Stimulated activated naive B cell treated with anti-CD40 and anti-IgM and Interleukin-4, amounts not matched to agents 10 μg/mL and 1 μg/mL and 100 μg/mL, for 72 hours (primary cell): ENCODE results near the gene KIF23.
A peak's percentile ranks its signal among the peaks of the same experiment; 100 is the strongest.

Experiments used
- ATAC-seq, 2 donors: fragments of 150-1000 bp; cut with Tn5 transposase; replicated peaks; 2 replicates each; pipeline ENCODE4 v1.10.0; 2021; ENCODE audit warnings: moderate library complexity in 1 of 2
- DNase-seq: peaks from one replicate; pipeline ENCODE4 v3.0.0; 2021
- H3K27ac Mint-ChIP-seq: one replicate; pipeline ENCODE4 v1.8.0; 2022; ENCODE audit warnings: mild to moderate bottlenecking, mixed read lengths
- H3K27me3 Mint-ChIP-seq, 2 donors: one replicate each; pipeline ENCODE4 v1.8.0; 2022; ENCODE audit warnings: mixed read lengths in 2 of 2
- H3K36me3 Mint-ChIP-seq, 2 donors: one replicate each; pipeline ENCODE4 v1.8.0; 2022; ENCODE audit warnings: mixed read lengths in 2 of 2, mild to moderate bottlenecking in 1 of 2
- H3K4me1 Mint-ChIP-seq, 2 donors: one replicate each; pipeline ENCODE4 v1.8.0; 2022; ENCODE audit warnings: mixed read lengths in 2 of 2, mild to moderate bottlenecking in 1 of 2
- H3K4me3 Mint-ChIP-seq, 2 donors: one replicate each; pipeline ENCODE4 v1.8.0; 2022; ENCODE audit warnings: mild to moderate bottlenecking in 2 of 2, mixed read lengths in 2 of 2, moderate library complexity in 1 of 2
- H3K9me3 Mint-ChIP-seq, 2 donors: one replicate each; pipeline ENCODE4 v1.8.0; 2022; ENCODE audit warnings: mixed read lengths in 2 of 2, mild to moderate bottlenecking in 1 of 2

KIF23 gene

DNA sequence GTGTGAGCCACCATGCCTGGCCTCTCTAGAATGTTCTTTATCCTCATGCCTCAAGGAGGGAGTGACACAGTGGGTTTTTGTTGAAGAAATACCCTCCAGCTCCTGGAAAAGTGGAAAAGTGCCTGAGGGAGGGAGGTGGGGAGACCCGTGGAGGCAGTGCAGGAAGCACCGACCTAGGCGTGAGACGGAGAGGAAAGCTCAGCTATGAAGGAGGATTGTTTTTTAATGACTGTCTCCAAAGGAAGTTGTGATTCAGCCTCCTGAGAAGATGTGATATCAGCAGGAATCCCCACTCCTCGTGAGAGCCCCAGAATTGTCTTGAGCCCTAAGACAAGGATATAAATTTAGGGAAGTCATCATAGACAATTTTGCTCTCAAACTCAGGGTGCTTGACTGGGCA, 60.1 kb downstream of the KIF23 start:
- DNase-seq (no peak), ATAC-seq (no peak)
- Mint-ChIP-seq H3K9me3 (no peaks in the 10 kb centered on the region), H3K27ac (peak overlapping the region; percentile 9), H3K4me3 (no peak overlapping the region), H3K4me1 (peaks cover 0 to 5% of the 10 kb centered on the region in 2 donors), H3K36me3 (peaks cover under 1% of the 10 kb centered on the region in 2 donors), H3K27me3 (peaks cover 22 to 31% of the 10 kb centered on the region in 2 donors)

DNA sequence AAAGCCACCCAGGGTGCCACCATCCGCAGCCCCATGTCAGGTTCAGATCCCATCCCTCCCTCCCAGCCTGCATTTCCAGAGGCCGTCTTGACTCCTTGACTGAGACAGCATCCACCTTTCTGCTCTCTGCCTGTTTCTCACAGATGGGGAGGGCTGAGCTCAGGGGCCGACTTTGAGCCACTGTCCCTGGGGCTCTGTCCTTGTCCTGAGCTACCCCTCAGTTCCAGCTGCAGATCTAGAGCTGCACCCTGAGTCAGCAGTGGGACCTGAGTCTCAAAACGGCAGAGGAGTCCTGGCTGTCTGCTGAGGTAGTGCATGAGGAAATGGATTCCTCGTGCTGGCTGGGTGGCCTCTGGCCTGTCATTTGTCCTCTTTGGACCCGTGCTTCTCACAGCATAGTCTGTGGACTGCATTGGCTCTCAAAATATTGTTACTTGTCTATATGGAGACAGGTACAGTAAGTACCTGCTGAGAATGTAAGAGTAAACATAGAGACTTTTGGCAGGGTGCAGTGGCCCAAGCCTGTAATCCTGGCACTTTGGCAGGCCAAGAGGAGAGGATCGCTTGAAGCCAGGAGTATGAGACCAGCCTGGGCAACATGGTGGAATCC, 60.8 kb downstream of the KIF23 start:
- Mint-ChIP-seq H3K36me3 (peaks cover 4 to 5% of the 10 kb centered on the region in 2 donors), H3K4me1 (peaks cover 0 to 5% of the 10 kb centered on the region in 2 donors), H3K9me3 (peaks cover 4 to 6% of the 10 kb centered on the region in 2 donors), H3K4me3 (no peak overlapping the region), H3K27me3 (peaks cover 22 to 37% of the 10 kb centered on the region in 2 donors), H3K27ac (no peak overlapping the region)
- ATAC-seq (no peak), DNase-seq (no peak)

DNA sequence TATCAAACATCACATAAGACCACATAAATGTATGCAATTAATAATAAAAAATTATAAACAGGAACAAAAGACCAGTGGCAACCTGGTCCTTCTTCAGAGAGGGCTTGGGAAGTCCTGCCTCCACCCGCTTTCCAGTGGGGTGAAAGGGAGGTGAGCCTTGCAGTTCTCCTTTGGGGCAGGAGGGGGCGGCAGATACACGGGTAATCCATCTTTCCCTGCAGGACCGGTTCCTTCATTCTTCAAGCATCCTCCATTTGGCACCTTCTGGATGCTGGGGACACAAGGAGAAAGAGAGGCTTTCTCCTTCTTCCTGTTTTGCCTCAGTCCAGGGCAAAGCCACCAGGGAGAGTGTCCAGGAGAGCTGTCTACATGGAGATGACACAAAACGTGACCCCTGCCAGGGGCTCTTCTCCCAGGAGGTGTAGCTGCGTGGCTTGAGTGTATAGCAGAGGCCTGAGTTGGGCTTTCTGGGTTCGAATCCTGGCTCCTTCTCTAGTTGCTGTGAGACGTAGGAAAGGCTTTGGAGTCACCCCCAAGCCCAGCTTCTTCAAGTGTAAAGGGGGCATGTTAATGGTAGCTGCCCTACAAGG, 61.7 kb downstream of the KIF23 start:
- H3K36me3 Mint-ChIP-seq = peaks cover 4 to 5% of the 10 kb centered on the region in 2 donors
- no peak overlapping the region for H3K27ac Mint-ChIP-seq

DNA sequence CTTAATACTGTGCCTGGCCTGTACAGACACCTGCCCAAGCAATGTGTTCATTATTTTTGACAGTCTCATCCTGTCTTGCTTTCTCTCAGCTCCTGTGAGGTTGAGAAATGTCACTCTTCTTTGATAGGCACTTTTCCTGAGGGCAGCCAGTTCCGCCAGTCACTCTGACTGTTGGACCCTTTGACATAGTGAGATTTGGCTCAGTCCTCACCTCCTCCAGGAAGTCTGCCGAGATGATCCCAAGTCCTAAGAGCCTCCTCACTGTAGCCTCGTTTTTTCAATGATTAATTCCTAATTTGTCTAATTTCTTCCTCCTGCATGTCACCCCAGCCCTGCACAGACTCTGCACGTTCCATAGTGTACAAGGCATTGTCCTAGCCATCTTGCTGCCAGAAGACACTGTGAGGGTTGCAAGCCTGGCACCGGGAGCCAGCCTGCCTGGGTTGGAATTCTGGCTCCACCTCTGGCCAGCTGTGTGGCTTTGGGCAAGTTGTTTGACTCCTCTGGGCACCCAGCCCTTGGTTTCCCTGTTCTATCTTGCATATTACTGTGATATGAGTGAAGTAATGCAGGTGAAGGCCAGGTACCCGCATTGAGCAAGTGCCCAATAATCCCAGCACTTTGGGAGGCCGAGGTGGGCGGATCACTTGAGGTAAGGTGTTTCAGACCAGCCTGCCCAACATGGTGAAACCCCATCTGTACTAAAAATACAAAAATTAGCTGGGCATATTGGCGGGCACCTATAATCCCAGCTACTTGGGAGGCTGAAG, 62.7 kb downstream of the KIF23 start:
- no peak overlapping the region for H3K27ac Mint-ChIP-seq

More for the DNA sequence above, 61.7 kb downstream of the KIF23 start:
- peaks cover 4 to 6% of the 10 kb centered on the region in 2 donors for H3K9me3 Mint-ChIP-seq
- ATAC-seq (peak; percentile 76 to 84), DNase-seq (peak; percentile 47)
- H3K4me1 Mint-ChIP-seq = peaks cover 0 to 5% of the 10 kb centered on the region in 2 donors
- H3K4me3 Mint-ChIP-seq = no peak overlapping the region
- H3K27me3 Mint-ChIP-seq = peaks cover 20 to 37% of the 10 kb centered on the region in 2 donors

DNA sequence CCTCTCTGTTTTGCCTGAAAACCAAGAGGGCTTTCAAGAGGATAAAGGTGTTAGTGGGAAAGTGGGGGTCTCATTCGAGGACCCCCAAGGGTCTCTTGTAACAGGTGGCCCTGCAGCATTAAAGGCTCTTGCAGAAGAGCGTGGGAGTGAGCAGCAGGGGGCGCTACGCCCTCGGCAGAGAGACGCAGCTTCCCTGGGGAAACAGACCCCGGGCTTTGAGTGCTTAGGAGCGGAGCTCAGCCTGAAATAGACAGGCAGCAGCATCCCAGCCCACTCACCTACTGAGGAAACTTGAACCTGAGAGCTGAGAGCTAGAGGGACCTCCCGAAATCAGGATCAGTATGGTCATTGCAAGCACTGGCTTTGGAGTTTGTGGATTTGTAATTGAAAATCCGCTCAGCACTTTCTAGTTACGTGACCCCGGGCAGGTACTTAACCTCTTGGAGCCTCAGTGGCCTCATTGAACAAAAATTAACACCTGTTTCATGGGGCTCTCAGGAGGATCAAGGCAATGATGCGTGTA, 64.2 kb downstream of the KIF23 start:
- Mint-ChIP-seq H3K27ac (no peak overlapping the region), H3K4me1 (peaks cover 0 to 5% of the 10 kb centered on the region in 2 donors), H3K36me3 (peaks cover 4 to 5% of the 10 kb centered on the region in 2 donors), H3K27me3 (peaks cover 18 to 41% of the 10 kb centered on the region in 2 donors), H3K9me3 (peaks cover 4 to 6% of the 10 kb centered on the region in 2 donors), H3K4me3 (no peak overlapping the region)
- ATAC-seq = peak; percentile 50 to 54
- no peak for DNase-seq

More for the DNA sequence above, 62.7 kb downstream of the KIF23 start:
- Mint-ChIP-seq H3K27me3 (peaks cover 16 to 37% of the 10 kb centered on the region in 2 donors), H3K4me1 (peaks cover 0 to 5% of the 10 kb centered on the region in 2 donors), H3K4me3 (no peak overlapping the region), H3K36me3 (peaks cover 4 to 5% of the 10 kb centered on the region in 2 donors), H3K9me3 (peaks cover 4 to 6% of the 10 kb centered on the region in 2 donors)
- ATAC-seq = no peak
- no peak for DNase-seq

DNA sequence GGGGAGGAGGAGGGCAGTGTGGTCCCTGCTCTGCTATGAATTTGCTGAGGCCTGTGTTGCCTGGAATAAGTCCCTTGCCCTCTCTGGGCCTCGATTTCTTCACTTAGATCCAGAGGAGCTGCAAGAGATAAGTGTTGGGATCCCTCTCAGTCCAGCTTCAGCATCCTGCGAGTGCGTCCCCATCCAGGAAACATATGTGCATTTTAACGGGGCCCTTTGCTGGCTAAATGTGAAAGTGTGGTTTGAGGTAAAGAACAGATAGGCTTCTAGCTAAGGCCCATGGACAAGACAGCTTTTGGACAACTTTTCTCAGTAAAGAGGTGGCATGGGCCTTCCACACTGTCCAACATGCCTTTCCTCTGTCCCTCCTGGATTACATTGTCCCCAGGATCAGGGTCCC, 64.9 kb downstream of the KIF23 start:
- no peak for ATAC-seq

DNA sequence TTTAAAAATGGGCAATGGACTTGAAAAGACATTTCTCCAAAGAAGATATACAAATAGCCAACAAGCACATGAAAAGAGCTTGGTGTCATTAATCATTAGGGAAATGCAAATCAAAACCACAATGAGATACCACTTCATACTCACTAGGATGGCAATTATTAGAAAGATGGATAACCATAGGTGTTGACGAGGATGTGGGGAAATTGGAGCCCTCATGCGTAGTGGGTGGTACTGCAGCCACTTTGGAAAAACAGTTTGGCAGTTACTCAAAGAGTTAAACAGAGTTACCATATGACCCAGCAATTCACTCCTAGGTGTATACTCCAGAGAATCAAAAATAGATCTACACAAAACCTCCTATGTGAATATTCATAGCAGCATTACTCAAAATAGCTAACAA, 65.8 kb downstream of the KIF23 start:
- H3K4me1 Mint-ChIP-seq = peaks cover 0 to 5% of the 10 kb centered on the region in 2 donors
- H3K9me3 Mint-ChIP-seq = peaks cover 4 to 8% of the 10 kb centered on the region in 2 donors
- H3K27ac Mint-ChIP-seq = no peak overlapping the region
- no peak for DNase-seq
- ATAC-seq = no peak
- no peak overlapping the region for H3K4me3 Mint-ChIP-seq
- peaks cover 18 to 36% of the 10 kb centered on the region in 2 donors for H3K27me3 Mint-ChIP-seq
- peaks cover 4 to 5% of the 10 kb centered on the region in 2 donors for H3K36me3 Mint-ChIP-seq

More for the DNA sequence above, 64.9 kb downstream of the KIF23 start:
- peaks cover 0 to 5% of the 10 kb centered on the region in 2 donors for H3K4me1 Mint-ChIP-seq
- H3K36me3 Mint-ChIP-seq = peaks cover 4 to 5% of the 10 kb centered on the region in 2 donors
- no peak for DNase-seq
- no peak overlapping the region for H3K4me3 Mint-ChIP-seq
- H3K27me3 Mint-ChIP-seq = peaks cover 19 to 40% of the 10 kb centered on the region in 2 donors
- no peak overlapping the region for H3K27ac Mint-ChIP-seq
- H3K9me3 Mint-ChIP-seq = peaks cover 4 to 6% of the 10 kb centered on the region in 2 donors

DNA sequence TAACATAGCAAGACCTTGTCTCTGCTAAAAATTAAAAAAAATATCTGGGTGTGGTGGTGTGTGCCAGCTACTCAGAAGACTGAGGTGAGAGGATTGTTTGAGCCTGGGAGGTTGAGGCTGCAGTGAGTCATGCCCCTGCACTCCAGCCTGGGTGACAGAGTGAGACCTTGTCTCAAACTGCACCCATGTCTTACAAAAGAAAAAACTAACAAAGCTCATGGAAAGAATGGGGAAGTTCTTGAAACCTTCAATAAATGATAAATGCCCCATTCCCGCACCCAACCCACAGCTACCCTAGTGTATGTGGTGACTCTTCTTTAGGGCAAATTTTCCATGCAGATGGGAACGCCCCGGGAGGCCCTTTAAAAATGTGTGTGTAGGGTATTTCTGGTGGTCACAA, 66.8 kb downstream of the KIF23 start:
- no peak for ATAC-seq
- H3K4me3 Mint-ChIP-seq = no peak overlapping the region
- H3K27ac Mint-ChIP-seq = no peak overlapping the region
- H3K9me3 Mint-ChIP-seq = peaks cover 5 to 11% of the 10 kb centered on the region in 2 donors
- peaks cover 20 to 34% of the 10 kb centered on the region in 2 donors for H3K27me3 Mint-ChIP-seq
- peaks cover 0 to 5% of the 10 kb centered on the region in 2 donors for H3K4me1 Mint-ChIP-seq
- DNase-seq = no peak
- H3K36me3 Mint-ChIP-seq = peaks cover 6 to 7% of the 10 kb centered on the region in 2 donors

DNA sequence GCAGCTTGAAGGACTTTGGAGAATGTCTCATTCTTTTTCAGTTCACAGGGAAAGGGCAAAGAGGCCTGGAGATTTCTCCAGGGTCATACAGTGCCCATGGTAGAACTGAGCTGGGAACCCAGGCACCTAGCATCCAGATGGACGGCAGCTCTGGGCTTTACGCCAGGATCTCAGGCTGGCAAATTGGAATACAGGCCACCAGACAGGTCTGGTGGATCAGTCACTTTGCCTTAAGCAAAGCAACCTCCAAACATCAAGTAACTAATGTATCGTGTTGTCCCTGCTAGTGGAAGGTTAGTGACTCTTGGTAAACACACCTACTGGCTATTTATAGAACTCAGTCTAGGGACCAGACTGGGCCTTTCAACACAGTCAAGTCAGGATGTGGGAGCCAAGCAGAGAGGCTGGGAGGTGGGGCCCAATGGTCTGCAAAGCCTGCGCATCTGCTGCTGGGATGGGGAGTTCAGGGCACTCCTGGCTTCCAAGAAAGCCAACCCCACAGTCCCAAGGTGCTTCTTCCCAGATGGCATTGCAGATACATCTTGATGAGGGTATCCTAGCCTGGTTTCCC, 68.6 kb downstream of the KIF23 start:
- ATAC-seq = no peak
- H3K27ac Mint-ChIP-seq = no peak overlapping the region

DNA sequence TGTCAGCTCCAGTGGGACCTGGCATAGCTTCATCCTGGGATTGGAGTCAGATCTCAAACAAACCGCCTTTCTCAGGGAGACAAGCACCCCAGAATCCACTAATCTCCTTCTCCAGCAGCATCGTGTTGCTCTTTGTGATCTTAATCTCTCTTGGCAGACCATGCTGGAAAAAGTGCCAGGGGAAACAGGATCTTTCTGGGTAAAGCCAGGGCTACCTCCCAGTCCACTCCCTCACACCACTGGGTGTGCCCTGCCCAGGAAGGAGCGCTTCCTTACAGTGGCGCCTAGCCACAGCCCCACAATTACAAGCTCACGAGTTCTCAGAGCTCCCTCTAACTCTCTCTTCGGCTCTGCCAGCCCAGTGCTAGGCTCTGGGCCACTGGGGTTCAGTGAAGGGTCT, 70.7 kb downstream of the KIF23 start:
- ATAC-seq (no peak), DNase-seq (no peak)
- Mint-ChIP-seq H3K36me3 (peaks cover 2 to 3% of the 10 kb centered on the region in 2 donors), H3K9me3 (peaks cover 3 to 7% of the 10 kb centered on the region in 2 donors), H3K4me3 (no peak overlapping the region), H3K27me3 (peaks cover 17 to 22% of the 10 kb centered on the region in 2 donors), H3K27ac (no peak overlapping the region), H3K4me1 (no peaks in the 10 kb centered on the region)

More for the DNA sequence above, 68.6 kb downstream of the KIF23 start:
- DNase-seq = no peak
- Mint-ChIP-seq H3K4me3 (no peak overlapping the region), H3K4me1 (peaks cover 0 to 5% of the 10 kb centered on the region in 2 donors), H3K27me3 (peaks cover 19 to 27% of the 10 kb centered on the region in 2 donors), H3K36me3 (peaks cover 6 to 8% of the 10 kb centered on the region in 2 donors), H3K9me3 (peaks cover 6 to 12% of the 10 kb centered on the region in 2 donors)

DNA sequence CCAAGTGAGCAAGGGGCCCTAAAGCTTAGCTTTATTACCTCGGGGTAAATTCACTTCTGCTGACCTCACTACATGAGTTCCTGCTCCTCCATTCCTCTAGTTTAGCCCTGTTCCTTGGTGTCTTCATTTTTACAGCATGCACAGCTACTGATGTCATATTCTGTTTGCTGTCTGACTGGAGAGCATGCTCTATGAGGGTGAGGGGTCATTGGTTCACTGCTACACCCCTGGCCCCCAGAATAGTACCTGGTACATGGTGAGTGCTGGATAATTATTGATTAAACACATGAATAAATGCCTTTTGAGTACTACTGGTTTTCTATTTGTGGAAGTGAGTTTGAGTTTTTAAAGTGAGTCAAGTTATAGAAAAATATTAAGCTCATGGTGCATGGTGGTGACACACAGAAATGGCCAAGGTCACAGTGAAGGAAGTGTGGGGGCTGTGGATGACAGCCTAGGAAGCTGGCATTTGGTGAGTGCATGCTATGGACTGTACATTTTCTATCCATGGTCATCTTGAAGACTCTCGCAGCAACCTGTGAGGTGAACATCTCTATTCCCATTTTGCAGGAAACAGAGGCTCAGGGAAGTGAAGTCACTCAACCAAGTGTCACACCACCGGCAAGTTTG, 72.4 kb downstream of the KIF23 start:
- Mint-ChIP-seq H3K27ac (no peak overlapping the region), H3K4me3 (no peak overlapping the region)

DNA sequence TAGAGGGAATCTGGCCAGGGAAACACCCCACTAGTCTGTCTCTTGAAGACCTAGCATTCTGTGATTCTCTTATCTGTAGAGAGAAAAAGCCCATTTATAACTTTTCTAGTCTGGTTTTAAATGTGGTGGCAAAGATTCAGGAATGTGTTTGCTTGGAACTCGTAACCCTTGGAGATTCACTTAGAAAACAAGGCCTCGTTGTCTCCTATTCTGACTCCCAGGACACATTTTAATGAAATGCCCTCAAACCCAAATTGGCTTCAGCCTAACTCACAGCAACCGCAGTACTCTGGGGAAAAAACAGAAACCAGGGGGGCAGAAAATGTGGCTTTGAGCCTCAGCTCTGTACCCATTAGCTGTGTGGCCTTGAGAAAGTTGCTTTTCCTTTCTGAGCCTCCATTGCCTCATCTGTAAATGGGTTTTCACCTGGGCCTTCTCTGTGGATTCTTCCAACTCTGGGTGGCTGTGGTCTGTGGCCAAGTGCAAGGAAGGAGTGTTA, 75.0 kb downstream of the KIF23 start:
- ATAC-seq (no peak), DNase-seq (no peak)
- Mint-ChIP-seq H3K4me3 (no peak overlapping the region), H3K27ac (no peak overlapping the region), H3K36me3 (peaks cover 2 to 3% of the 10 kb centered on the region in 2 donors), H3K4me1 (no peaks in the 10 kb centered on the region), H3K9me3 (peaks cover 4 to 7% of the 10 kb centered on the region in 2 donors), H3K27me3 (peaks cover 21 to 28% of the 10 kb centered on the region in 2 donors)

More for the DNA sequence above, 72.4 kb downstream of the KIF23 start:
- peaks cover 2 to 7% of the 10 kb centered on the region in 2 donors for H3K9me3 Mint-ChIP-seq
- H3K4me1 Mint-ChIP-seq = no peaks in the 10 kb centered on the region
- no peak for DNase-seq
- peaks cover 26 to 31% of the 10 kb centered on the region in 2 donors for H3K27me3 Mint-ChIP-seq
- peaks cover 2 to 3% of the 10 kb centered on the region in 2 donors for H3K36me3 Mint-ChIP-seq
- no peak for ATAC-seq

DNA sequence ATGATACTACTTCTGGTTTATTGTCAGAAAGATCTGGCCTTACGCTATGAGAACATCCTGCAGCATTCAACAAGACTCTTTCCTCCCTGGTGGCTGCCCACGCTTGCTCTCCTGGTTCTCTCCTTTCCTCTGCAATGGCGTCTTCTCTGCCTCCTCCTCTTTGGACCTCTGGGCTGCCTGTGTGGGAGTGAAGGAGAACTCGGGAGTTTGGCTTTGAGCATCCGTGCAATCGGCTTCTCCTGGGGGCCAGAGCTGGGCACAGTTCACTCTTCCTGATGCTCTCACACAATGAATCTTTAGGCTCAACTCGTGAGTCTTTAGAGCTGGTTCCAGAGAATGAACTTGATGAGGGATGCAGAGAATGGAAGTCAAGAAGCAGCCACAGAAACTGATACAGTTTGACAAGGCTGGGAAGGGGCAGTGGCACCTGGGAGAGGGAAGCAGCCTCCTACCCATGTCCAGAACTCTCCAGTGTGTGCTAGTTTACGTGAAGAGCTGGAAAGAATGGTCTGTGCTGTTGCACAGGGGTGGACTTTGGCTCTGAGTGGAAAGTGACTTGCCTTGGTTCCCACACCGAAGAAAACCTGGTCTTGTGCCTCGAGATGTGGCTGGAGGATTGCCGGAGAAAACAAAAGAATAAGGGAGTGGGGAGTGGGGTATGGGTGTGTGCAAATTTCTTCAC, 76.3 kb downstream of the KIF23 start:
- Mint-ChIP-seq H3K27me3 (peaks cover 12 to 18% of the 10 kb centered on the region in 2 donors), H3K9me3 (peaks cover 3 to 4% of the 10 kb centered on the region in 2 donors), H3K36me3 (peaks cover 2 to 3% of the 10 kb centered on the region in 2 donors), H3K27ac (no peak overlapping the region), H3K4me1 (no peaks in the 10 kb centered on the region), H3K4me3 (no peak overlapping the region)
- ATAC-seq (no peak), DNase-seq (no peak)
